CD4-positive, alpha-beta T cell treated with Interleukin-17A for 1 hour (primary cell): ENCODE measurements around the gene DNAJA4.
"Not testable (repeated sequence)": the region's sequence is repeated elsewhere in the genome, so short reads cannot be mapped to it uniquely, and the experiment has no call there.

ENCODE experiments used
- DNase-seq: peaks from one replicate; pipeline ENCODE4 v3.0.0-alpha.2; 2020

DNAJA4 gene

DNA sequence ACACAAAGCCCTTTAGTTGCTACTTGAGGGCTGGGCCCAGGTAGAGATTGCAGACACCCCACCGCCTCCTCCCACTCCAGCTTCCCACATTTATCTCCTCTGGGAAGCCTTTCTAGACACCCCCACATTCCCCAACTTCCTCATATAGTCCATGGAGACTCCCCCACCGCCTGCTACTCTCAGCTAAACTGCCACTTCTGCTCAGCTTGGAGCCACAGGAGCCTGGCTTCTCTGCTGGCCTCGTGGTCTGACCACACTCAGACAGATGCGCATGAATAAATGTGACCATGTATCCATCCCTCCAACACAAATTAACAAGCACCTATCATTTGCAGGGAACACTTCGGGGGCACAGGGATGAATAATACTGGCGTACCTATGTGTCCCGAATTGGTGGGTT lies 19.5 kb upstream of the DNAJA4 start:
- no peak for DNase-seq

DNA sequence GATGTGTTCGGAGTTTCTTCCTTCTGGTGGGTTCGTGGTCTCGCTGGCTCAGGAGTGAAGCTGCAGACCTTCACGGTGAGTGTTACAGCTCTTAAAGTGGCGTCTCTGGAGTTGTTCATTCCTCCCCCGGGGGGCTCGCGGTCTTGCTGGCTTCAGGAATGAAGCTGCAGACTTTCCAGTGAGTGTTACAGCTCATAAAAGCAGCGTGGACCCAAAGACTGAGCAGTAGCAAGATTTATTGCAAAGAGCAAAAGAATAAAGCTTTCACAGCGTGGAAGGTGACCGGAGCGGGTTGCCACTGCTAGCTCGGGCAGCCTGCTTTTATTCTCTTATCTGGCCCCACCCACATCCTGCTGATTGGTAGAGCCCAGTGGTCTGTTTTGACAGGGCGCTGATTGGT lies 19.0 kb upstream of the DNAJA4 start:
- DNase-seq, result not testable (repeated sequence)

DNA sequence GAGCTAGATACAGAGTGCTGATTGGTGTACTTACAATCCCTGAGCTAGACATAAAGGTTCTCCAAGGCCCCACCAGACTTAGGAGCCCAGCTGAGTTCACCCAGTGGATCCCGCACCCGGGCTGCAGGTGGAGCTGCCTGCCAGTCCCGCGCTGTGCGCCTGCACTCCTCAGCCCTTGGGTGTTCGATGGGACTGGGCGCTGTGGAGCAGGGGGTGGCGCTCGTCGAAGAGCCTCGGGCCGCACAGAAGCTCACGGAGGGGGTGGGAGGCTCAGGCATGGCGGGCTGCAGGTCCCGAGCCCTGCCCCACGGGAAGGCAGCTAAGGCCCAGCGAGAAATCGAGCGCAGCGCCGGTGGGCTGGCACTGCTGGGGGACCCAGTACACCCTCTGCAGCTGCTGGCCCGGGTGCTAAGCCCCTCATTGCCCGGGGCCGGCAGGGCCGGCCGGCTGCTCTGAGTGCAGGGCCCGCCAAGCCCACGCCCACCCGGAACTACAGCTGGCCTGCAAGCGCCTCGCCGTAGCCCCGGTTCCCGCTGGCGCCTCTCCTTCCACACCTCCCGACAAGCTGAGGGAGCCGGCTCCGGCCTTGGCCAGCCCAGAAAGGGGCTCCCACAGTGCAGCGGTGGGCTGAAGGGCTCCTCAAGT lies 18.3 kb upstream of the DNAJA4 start:
- DNase-seq, result not testable (repeated sequence)

DNA sequence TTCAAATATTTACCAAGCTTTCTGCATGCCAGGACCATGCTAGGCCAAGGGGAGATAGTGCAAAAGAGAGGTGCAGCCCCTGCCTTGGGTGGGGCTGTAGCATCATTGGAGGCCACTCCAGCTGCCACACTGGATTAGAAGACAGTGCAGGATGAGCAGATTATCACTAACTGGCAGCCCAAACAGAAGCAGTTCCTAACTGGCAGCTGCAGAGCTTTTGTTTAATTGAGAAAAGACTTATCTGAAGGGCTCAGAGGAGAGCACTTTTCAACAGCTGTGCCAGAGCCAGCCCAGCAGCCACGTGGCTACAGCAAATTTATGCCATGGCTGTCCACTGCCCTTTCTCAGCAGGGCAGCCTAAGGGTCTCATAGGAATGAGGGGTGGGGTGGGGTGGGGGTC lies 16.5 kb upstream of the DNAJA4 start:
- no peak for DNase-seq

DNA sequence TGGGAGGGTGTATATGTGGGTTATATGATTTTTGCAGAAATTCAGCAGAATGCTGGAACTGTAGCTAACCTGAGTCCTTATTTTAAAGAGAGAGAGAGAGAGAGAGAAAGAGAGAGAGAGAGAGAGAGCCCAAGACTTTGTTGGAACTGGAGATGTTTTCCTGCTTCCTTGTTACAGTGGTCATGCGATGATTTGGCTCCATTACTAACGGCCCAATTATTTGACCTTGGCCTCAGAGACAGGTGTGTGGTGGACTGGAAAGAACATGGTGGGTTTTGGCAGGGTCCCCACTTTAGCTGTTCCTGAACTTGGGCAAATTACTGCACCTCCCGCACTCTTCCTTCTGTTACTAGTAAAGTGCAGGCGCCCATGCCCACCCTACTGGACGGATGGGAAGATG lies 15.2 kb upstream of the DNAJA4 start:
- no peak for DNase-seq

DNA sequence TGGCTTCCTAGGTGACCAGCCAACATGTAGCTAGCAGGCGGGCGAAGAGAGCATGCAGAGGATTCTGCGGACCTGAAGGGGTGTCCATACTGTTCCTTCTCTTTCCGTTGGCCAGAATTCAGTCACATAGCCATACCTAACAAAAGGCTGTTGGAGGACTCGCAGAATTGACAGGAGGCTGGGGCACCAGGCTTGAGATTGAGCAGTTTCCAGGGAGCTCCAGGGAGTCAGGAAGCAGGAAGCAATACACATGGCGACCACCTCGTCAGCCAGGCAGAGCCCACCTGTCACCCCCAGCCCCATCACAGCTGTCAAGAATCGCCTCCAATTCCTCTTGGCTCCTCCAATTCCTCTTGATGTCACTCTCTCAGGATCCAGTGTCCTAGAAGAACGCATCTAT lies 13.2 kb upstream of the DNAJA4 start:
- DNase-seq, result no peak

DNA sequence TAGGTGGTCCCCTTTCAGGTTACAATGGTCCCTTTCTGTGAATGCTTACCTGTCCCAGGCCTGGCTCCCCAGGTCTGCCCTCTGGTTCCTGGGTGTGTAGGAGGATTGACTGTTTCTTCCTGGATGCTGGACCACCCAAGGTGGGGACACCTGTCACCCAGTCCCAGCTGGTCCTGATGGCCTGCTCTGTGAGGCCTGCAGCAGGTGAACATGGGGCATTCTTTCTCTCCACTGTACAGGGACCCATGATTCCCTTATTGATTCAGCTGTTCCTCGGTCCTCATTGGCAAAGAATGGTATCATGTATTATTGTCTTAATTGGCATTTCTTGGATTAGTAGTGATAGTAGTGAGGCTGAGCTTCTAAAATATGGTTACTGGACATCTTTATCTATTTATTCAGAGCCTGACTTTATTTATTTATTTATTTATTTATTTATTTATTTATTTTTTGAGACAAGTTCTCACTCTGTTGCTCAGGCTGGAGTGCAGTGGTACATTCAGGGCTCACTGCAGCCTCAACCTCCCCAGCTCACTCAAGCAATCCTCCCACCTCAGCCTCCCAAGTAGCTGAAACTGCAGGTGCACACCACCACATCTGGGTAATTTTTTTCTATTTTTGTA lies 8.8 kb upstream of the DNAJA4 start:
- DNase-seq, result no peak

DNA sequence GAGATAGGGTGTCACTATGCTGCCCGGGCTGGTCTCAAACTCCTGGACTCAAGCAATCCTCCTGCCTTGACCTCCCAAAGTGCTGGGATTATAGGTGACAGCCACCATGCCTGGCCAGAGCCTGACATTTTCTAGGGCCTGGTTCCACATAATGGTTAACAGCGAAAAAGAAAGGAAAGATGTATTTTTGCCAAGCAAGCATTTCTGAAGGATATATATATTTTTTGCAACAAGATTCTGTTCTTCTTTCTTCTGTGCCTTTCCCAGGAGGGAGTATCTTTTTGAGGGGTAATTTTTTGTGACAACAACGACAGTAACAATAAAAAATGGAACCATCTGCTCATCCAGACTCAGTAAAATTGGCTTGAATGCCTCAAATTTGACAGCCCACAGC lies 8.3 kb upstream of the DNAJA4 start:
- no peak for DNase-seq

DNA sequence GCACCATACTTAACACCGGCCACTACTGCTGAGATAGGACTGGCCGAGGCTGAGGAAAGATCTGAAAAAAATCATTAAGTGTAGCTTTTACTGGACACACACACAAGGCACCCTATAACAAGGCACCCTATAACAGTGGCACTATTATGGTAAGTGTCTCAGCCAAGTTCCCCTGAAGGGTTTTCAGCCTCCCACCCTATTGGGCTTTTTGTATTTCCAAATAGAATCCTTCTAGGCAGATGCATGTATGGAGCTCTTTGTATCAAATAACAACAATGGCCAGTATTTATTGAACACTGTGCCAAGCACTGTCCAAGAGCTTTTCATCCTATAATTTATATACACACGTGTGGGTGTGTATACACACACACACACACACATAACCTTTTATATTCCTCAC lies 6.7 kb upstream of the DNAJA4 start:
- no peak for DNase-seq

DNA sequence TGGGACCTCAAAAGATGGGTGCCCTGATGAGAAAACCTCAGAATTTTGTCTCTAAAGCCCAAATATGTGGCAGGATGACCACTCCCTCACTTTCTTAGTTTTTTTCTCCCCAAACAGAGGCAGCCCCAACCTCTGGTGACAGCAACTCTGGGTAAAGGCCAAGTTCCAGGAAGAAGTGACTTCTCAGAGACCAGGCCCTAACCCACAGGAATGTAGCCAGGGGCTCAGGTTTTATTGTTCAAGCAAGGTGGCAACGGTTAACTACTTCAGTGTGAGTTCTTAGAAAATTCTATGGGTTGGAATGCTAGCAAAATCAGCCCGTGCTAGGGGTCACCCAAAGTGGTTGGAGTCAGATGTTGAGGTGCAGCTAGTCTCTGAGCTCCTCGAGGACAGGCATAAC lies 5.1 kb upstream of the DNAJA4 start:
- no peak for DNase-seq

DNA sequence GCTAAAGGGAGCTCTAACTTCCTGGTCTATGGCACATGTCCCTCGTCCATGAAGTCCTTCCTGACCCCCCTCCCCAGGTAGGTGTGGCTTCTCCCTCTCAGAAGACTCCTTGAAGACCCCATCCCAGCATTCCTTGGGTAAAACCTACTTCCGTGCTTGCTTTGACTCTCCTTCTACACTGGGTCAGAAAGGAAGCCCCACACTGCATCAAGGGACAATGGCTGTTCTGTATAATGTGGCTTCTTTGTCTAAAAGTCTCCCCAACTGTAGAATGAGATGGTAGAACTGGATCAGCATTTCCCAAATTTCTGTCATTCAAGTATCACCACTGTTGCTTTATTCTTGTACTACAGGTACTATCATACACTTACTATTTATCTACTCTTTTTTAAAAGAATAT lies 3.9 kb upstream of the DNAJA4 start:
- DNase-seq, result no peak

DNA sequence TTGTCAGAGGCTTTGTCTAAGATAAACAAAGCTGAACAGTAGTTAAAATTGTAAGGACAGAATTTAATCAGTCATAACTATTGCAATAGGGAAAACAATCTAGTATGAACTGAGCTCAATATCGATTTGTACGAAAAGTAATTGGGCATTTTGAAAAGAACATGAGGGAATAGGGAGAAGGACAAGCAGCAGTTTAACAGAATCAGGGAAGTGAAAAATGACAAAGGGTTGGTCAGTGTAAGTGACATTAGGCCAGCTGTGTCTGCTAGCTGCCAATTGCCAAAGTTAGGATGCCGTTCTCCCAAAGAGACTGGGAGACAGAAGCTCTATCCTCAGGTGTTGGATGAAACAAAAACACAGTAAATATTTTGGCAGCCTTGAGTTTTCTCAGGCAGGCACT lies 3.3 kb upstream of the DNAJA4 start:
- no peak for DNase-seq

DNA sequence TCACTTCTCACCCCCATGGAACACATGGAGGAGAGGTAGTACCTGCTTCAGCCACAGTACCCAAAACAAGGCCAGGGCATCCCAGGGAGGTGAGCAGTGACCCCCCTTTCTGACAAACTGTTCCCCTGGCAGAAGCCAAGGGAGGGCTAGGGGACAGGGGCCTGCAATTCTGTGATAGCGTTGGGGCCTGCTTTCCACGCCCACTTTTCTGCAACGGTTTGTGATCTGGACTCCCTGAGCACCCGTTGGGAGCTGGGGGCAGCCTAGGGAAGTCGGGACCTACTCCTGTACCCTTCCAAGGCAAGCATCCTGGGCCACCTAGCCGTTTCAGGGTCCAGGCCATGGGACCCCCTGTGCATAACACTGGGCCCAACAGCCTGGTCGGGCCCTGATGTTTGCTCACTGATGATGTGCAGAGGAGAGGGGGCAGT lies 996 bp upstream of the DNAJA4 start:
- DNase-seq, result no peak

DNA sequence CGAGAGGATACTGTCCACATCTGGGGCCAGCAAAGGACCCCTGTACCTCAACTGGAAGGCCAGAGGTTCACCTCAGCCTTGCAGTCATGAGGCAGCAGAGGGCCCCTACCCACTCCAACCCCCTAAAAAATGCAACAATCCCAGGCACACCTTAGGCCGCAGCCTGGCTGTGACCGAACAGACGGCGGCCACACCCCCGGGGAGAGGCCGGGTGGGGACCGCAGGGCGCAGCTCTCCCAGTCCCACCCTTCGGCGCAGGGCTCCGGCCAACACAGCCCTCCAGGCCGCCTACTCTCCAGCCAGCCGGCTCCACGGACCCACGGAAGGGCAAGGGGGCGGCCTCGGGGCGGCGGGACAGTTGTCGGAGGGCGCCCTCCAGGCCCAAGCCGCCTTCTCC lies 457 bp upstream of the DNAJA4 start:
- DNase-seq, result no peak

DNA sequence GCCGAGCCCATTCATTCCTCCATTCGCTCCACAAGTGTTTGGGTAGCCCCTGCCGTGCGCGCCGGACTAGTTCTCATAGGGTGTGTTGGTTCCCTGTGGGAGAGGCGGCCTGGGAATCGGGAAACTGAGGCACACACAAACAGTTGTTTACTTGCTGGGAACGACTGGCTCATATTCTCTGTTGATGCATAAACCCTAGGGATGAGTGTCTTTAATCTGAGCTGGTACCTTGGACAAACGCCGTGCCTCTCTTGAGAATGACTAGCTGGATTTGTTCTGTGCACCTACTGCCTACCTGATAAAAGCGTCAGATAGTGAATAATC lies 737 bp downstream of the DNAJA4 start:
- DNase-seq, result no peak

DNA sequence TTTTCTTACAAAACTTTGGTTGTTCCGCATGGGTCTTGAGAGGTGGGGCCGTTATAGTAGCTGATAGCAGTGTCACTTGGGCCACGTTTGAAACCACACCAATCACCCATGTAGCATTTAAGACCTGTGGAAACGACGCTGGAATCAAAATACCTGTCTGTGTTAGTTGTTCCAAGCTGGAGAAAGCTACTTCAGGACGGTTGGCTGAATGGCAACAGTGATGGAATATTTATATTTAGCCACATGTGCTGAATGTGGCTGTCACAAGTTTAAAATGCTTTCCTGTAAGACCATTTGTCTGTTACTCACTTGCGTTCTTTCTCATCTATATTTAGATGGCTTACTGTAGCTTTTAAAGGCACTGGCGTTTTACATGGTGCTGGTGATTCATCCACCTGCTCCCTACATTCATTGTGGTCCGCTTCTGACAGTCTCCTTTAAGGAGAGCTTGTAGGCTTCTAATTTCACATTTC lies 1.4 kb downstream of the DNAJA4 start:
- no peak for DNase-seq

DNA sequence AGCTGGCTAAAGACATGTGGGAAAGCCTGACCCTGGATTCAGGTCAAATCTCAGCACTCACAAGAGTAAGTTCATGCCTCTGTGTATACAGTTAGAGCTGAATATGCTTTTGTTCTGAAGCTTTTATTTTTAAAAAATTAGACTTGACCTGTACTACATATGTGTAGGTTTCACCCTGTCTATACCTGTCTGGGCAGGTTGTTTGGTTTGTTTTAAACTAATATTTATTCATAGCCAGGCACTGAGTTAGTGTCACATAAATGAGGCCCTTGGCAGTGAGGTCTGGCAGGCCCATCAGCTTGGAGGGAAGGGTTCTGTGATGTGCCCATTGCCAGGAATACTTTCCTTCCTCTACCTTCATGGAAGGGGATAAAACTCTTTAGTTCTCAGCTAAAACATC lies 1.9 kb downstream of the DNAJA4 start:
- DNase-seq, result no peak

DNA sequence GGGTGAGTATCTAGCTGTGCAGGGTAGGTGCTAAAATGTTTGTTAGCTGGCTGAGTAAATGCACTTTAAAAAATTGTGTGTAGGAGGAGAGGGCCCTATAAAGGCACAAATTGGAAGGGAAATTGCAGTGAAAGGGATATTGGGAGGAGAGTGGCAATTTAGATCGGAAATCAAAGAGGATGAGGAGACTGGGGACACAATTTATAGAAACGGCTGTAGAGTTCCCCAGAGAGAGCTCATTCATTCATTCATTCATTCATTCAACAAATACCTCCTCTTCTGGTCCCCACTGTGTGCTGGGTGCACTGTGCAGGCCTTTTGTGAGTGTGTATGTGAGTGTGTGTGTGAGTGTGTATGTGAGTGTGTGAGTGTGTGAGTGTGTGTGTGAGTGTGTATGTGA lies 2.4 kb downstream of the DNAJA4 start:
- no peak for DNase-seq

DNA sequence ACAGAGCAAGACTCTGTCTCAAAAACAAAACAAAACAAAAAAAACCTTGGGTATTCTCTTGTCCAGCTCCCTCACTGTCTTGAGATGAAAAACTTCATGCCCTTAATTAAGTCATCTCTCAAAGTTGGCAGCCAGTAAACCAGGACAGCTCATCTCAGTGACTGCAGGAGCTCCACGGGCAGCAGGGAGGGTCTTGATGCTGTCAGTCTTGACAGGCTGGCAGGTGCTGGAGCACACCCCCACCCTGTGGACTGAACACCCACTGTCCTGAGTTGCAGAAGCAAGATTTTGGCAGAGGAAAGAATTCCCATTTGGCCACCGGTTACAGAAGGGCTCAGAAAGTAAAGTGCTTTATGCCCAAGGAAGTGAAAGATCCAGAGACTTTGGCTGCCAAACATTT lies 8.0 kb downstream of the DNAJA4 start:
- DNase-seq, result no peak

DNA sequence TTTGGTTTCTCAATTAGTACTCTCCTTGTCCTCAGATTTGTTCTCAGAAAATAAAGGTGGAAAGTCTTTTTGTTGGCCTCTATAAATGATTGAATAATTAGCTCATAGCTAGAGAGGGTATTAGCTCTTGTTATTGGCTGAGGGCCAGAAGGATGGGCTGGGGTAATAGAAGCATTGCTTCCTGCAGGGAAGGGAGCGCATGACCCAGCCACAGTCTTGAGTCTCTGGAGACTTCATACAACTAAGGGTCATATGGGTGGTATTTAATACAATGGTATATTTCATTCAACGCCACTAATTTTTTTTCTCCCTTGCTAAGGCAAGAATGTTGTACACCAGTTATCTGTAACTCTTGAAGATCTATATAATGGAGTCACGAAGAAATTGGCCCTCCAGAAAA lies 8.4 kb downstream of the DNAJA4 start:
- DNase-seq, result no peak

DNA sequence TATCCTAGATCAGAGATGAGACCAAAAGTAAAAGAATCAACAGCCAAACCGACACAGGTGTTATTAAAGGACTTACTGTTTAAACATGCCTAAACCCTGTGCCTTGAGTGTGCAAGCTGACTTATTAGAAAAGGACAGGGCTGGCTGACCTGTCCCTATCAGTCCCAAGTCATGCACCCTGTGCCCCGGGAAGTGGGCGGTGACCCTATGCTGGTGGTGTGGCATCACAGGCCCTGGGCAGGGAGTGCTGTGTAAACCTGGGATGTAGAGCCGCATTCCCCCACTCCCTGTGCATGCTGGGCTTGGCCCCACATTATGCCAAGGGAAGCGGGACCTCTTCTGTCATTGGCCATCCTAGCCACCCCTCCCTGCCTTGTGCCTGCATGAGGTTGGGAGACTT lies 10.6 kb downstream of the DNAJA4 start:
- DNase-seq, result no peak

DNA sequence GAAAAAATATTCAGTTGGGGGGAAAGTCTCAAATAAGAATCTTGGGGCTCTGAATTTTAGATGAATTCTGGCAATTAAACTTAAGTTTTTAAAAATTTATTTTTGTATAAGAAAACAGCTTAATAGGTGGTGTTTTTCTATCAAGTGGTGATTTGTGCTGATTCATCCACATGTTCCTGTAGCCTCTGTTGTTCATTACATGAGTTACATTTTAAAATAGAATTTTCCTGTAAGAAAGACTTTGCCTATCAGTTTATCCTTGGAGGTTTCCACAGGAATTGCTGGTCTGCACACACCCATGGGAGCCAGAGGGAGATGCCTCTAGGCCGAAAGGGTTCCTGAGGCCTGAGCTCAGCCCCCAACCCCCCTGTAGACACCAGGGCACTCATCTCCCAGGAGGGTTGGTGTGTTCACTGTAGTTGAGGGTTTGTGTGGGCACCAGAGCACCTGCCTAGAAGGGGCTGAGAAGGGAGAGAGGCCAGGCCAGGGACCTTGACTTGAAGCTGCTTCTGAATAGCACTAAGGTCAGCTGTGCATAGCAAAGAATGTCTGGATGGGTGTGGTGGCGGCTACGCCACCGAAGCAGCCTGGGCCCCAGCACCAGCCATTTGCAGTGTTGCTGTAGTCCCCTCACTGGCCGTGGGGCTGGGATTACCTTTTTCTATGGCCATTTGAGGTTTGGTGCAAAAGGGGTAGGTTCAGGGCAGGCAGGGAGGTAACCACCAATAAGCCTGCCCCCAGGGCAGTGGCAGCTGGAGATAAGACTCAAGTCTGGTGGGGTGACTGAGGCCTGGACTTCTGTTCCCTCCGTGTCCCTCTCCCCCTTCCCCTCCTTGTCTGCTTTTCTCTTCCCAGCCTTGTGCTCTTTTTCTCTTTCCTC lies 11.9 kb downstream of the DNAJA4 start:
- DNase-seq, result no peak

DNA sequence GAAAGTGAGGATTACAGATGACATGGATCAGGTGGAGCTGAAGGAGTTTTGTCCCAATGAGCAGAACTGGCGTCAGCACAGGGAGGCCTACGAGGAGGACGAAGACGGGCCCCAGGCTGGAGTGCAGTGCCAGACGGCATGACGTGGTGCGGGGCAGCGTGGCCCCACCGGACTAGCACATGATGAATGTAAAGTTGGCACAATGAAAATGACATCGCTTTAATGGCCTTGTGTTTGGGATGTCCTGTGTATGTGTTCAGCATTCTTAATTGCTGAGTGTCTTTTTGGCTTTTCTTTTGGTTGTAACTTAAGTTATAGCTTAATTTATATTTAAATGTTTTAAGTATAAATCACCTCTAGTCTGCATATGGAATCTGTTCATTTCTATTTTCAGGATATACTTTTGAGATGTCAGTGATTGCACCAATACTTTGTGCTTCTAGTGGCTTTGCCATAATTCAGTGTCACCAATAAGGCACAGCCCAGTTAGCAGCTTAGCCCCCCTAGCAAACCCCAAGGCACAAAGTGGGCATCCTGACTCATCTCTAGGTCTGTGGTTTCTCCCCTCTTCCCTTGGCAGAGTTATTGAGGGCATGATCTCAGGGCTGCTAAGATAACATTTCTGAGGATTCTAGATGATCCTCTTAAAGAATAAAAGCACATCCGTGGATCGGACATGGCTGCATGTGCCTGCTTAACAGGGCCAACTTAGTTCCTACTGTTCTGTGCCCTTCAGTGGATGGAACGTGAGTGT lies 16.1 kb downstream of the DNAJA4 start:
- DNase-seq, result no peak

DNA sequence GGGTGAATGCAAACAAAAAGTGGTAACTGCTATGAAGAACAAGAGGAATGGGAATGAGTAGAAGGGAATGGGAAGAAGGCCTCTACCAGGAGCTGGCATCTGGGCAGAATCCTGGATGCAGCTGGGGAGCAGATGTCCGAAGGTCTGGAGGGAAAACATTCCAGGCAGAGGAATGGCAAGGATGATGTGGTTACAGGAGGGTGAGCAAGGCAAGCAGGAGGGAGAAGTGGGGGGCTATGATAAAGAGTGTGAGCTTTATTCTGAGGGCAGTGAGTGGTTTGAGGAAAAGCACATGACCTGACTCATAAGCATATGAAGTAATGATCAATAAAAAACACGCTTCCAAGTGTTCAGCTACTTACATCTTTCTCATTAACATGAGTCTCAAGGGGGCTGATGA lies 18.0 kb downstream of the DNAJA4 start:
- DNase-seq, result no peak
